Hepatocyte (in vitro differentiated cells): ENCODE results near the gene GPNMB. TPM values are rescaled to one million over a fixed set of nuclear protein-coding genes. Genes with fewer than 3 reads are reported as not detected.

Source experiments
- DNase-seq: peaks from one replicate; pipeline ENCODE4 v3.0.0-alpha.2; 2016; ENCODE audit warnings: low spot score
- H2AFZ ChIP-seq: fragments of 200-600 bp; sonication (generic); 2 replicates; pipeline ENCODE4 v1.6.0; 2016; ENCODE audit warnings: antibody characterized with exemption, mild to moderate bottlenecking
- H3K27ac ChIP-seq: fragments of 200-600 bp; sonication (generic); 2 replicates; pipeline ENCODE4 v1.5.1; 2016; ENCODE audit warnings: mild to moderate bottlenecking
- H3K27me3 ChIP-seq: fragments of 200-600 bp; sonication (generic); 2 replicates; pipeline ENCODE4 v1.6.1; 2016
- H3K36me3 ChIP-seq: fragments of 200-600 bp; sonication (generic); replicated peaks from 2 replicates; pipeline ENCODE4 v1.5.1; 2016; ENCODE audit warnings: low read depth; ENCODE audit not compliant: insufficient read depth
- H3K4me1 ChIP-seq: fragments of 200-600 bp; sonication (generic); 2 replicates; pipeline ENCODE4 v1.5.1; 2016; ENCODE audit warnings: mild to moderate bottlenecking, moderate library complexity; ENCODE audit not compliant: insufficient read depth
- H3K4me2 ChIP-seq: fragments of 200-600 bp; sonication (generic); 2 replicates; pipeline ENCODE4 v1.6.0; 2016
- H3K4me3 ChIP-seq: fragments of 200-600 bp; sonication (generic); 2 replicates; pipeline ENCODE4 v1.5.1; 2016; ENCODE audit warnings: mild to moderate bottlenecking
- H3K79me2 ChIP-seq: fragments of 200-600 bp; sonication (generic); 2 replicates; pipeline ENCODE4 v1.6.0; 2017; ENCODE audit warnings: mild to moderate bottlenecking
- H3K9me2 ChIP-seq: fragments of 200-600 bp; sonication (generic); replicated peaks from 2 replicates; pipeline ENCODE4 v1.6.0; 2017; ENCODE audit warnings: mild to moderate bottlenecking; ENCODE audit not compliant: insufficient read depth
- H3K9me3 ChIP-seq: fragments of 200-600 bp; sonication (generic); 2 replicates; pipeline ENCODE4 v1.5.1; 2016; ENCODE audit warnings: low read depth, mild to moderate bottlenecking
- H4K20me1 ChIP-seq: fragments of 200-600 bp; sonication (generic); 2 replicates; pipeline ENCODE4 v1.6.0; 2016; ENCODE audit warnings: mild to moderate bottlenecking; ENCODE audit not compliant: insufficient read depth, poor library complexity, severe bottlenecking
- EZH2 ChIP-seq: fragments of 200-600 bp; sonication (generic); IDR thresholded peaks from 2 replicates; pipeline ENCODE4 v1.6.1; 2016; ENCODE audit warnings: antibody characterized with exemption, mild to moderate bottlenecking, borderline replicate concordance
- EZH2phosphoT487 ChIP-seq: fragments of 200-600 bp; sonication (generic); IDR thresholded peaks from one replicate; pipeline ENCODE4 v1.6.1; 2018; ENCODE audit warnings: antibody characterized with exemption, mild to moderate bottlenecking, low read depth, moderate library complexity; ENCODE audit not compliant: unreplicated experiment, severe bottlenecking
- WGBS: methylation state at CpG from one replicate; pipeline ENCODE4 v1.1.6; 2016; ENCODE audit warnings: low lambda C conversion rate; ENCODE audit errors: missing lambda C conversion rate; 5-methylcytosine and 5-hydroxymethylcytosine counted together
- polyA plus RNA-seq: library from polyadenylated mRNA; unstranded; fragments of >200 nt; fragmentation: Nextera tagmentation; extraction: Ambion mirVana; gene quantifications from 2 replicates; pipeline ENCODE4 v1.2.1, GENCODE V29; 2016
- total RNA-seq: library from RNA; depleted of rRNA; stranded (reverse); fragments of >200 nt; gene quantifications from 2 replicates; pipeline ENCODE4 v1.2.3, GENCODE V29; 2014
- TF ChIP-seq, protein P1 (sequence below): fragments of 200-600 bp; sonication (generic); IDR thresholded peaks from 2 replicates; pipeline ENCODE4 v1.5.1; 2016; ENCODE audit warnings: antibody characterized with exemption, mild to moderate bottlenecking; ENCODE audit not compliant: poor library complexity

Gene GPNMB
- total and polyA plus RNA-seq, 2 experiments from 2014 or later: 32.1 to 36.3 TPM

DNA sequence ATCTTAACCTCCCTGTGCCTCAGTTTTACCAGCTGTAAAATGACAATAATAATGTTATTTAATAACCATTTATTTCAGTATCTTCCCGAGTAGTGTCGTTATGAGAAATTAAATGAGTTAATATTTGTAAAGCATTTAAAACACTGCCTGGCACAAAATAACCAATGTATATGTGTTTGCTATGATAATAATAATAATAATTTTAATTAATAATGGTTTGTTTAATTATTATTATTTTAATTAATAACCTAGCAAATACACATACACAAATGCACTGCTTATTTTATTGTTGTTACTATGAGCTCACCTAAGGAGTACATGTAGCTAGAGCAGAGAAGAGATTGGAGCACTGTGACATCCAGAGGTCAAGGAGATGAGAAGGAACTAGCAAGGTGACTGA is 18.2 kb upstream of the GPNMB start:
- WGBS: 97% methylated on average over 2 of the region's 2 CpGs
- Histone ChIP-seq H4K20me1 (no peaks in the 10 kb centered on the region), H3K9me2 (no peaks in the 10 kb centered on the region), H3K4me1 (no peaks in the 10 kb centered on the region), H3K79me2 (no peaks in the 10 kb centered on the region), H2AFZ (no peak overlapping the region), H3K4me3 (no peak overlapping the region), H3K36me3 (no peaks in the 10 kb centered on the region), H3K27ac (no peak overlapping the region), H3K27me3 (no peaks in the 10 kb centered on the region), H3K9me3 (no peaks in the 10 kb centered on the region), H3K4me2 (no peak overlapping the region)
- no peak for TF ChIP-seq EZH2phosphoT487
- DNase-seq: no peak

DNA sequence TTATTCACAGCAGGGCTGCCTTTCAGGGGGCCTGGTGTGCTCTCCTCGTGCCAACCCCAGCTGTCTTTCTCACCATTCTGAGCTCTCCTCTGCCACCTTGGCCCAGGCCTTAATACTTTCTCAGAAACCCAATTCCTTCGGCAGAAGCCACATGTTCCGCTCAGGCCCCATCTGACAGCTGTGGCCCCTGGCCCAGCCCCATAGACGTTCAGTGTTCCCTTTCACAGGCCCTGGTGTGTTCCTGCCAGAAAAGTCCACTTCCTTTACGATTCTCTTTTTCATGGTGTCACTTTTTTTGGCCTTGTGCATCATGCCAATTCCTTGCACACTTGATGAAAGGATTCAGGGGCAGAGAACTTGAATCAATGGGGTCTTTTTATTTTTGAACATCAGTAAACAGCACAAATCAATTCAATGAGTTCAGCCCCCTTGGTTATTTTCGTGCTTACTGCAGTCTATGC is 15.9 kb upstream of the GPNMB start:
- Histone ChIP-seq H3K27me3 (no peaks in the 10 kb centered on the region), H3K36me3 (no peaks in the 10 kb centered on the region), H3K79me2 (no peaks in the 10 kb centered on the region), H3K4me2 (no peak overlapping the region), H2AFZ (no peak overlapping the region), H3K4me3 (no peak overlapping the region), H3K4me1 (no peaks in the 10 kb centered on the region), H3K9me3 (no peaks in the 10 kb centered on the region), H3K27ac (no peak overlapping the region), H4K20me1 (no peaks in the 10 kb centered on the region), H3K9me2 (no peaks in the 10 kb centered on the region)
- WGBS: 85% methylated on average over 6 of the region's 6 CpGs
- TF ChIP-seq EZH2phosphoT487 (no peak), EZH2 (no peak)
- TF ChIP-seq, protein P1, sequence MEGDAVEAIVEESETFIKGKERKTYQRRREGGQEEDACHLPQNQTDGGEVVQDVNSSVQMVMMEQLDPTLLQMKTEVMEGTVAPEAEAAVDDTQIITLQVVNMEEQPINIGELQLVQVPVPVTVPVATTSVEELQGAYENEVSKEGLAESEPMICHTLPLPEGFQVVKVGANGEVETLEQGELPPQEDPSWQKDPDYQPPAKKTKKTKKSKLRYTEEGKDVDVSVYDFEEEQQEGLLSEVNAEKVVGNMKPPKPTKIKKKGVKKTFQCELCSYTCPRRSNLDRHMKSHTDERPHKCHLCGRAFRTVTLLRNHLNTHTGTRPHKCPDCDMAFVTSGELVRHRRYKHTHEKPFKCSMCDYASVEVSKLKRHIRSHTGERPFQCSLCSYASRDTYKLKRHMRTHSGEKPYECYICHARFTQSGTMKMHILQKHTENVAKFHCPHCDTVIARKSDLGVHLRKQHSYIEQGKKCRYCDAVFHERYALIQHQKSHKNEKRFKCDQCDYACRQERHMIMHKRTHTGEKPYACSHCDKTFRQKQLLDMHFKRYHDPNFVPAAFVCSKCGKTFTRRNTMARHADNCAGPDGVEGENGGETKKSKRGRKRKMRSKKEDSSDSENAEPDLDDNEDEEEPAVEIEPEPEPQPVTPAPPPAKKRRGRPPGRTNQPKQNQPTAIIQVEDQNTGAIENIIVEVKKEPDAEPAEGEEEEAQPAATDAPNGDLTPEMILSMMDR: no peak
- DNase-seq: no peak

DNA sequence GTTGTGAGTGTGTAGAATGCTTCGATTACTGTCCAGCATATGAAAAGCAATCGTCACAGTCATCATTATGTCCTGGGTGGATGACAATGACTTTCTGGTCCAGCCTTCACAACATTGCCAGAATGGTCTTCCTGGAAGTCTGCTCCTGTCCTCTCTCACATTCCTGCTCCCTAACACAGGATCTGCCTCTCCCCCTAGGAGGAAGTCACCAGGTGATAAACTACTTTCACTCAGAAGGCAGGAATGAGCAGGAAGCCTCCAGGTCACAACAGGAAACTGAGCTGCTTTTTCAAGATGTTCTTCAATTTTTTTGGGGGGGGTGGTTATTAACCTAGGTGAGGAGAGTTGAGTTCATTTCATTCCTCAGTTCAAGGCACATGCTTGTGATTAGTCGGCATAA is 13.6 kb upstream of the GPNMB start:
- no peaks in the 10 kb centered on the region for H3K9me2 ChIP-seq
- 91% methylated on average over 3 of the region's 3 CpGs for WGBS
- TF ChIP-seq EZH2phosphoT487: no peak
- no peak for TF ChIP-seq EZH2
- TF ChIP-seq, protein P1: no peak
- no peak overlapping the region for H2AFZ ChIP-seq
- H4K20me1 ChIP-seq: no peaks in the 10 kb centered on the region
- H3K27ac ChIP-seq: no peak overlapping the region
- H3K4me2 ChIP-seq: no peak overlapping the region
- H3K79me2 ChIP-seq: no peaks in the 10 kb centered on the region
- H3K27me3 ChIP-seq: no peaks in the 10 kb centered on the region
- no peaks in the 10 kb centered on the region for H3K4me1 ChIP-seq
- no peak overlapping the region for H3K4me3 ChIP-seq
- DNase-seq: no peak
- H3K9me3 ChIP-seq: no peaks in the 10 kb centered on the region
- no peaks in the 10 kb centered on the region for H3K36me3 ChIP-seq

DNA sequence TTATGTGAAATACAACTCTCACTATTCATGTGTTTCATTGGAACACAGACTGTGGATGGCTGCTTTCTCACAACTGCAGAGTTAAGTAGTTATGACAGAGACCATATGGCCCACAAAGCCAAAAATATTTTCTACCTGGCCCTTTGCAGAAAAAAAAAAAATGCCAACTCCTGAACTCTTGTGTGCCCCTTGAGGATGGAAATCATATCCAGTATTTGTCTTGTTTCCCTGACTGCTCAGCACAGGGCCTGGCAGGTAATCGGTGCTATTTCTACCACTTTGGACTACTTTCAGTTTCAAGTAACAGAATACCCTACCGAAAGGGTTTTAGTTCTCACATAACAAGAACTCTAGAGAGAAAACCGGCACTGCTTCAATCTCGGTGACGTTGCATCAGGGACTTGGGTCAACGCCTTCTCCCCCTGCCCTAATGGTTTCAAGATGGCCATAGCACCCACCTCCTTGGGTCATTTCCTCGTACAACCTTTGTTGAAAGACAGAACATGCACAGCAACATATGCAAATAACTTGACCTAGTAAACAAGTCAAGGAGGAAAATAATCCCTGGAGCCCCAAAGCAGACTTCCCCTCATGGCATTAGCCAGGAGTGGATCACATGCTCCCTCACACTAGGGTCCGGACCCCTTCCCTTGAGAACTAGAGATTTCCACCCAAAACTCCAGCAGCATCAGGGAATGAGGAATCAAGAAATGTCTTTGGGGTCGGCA is 11.8 kb upstream of the GPNMB start:
- Histone ChIP-seq H3K4me3 (no peak overlapping the region), H3K79me2 (no peaks in the 10 kb centered on the region), H4K20me1 (no peaks in the 10 kb centered on the region), H3K36me3 (no peaks in the 10 kb centered on the region), H3K9me2 (no peaks in the 10 kb centered on the region), H3K4me1 (no peaks in the 10 kb centered on the region), H3K27me3 (no peaks in the 10 kb centered on the region), H3K4me2 (no peak overlapping the region), H2AFZ (no peak overlapping the region), H3K9me3 (no peaks in the 10 kb centered on the region), H3K27ac (no peak overlapping the region)
- WGBS: 85% methylated on average over 9 of the region's 9 CpGs
- TF ChIP-seq EZH2 (no peak), EZH2phosphoT487 (no peak)
- TF ChIP-seq, protein P1: no peak
- no peak for DNase-seq
